ENCODE data around the gene SLC15A4.

DNA sequence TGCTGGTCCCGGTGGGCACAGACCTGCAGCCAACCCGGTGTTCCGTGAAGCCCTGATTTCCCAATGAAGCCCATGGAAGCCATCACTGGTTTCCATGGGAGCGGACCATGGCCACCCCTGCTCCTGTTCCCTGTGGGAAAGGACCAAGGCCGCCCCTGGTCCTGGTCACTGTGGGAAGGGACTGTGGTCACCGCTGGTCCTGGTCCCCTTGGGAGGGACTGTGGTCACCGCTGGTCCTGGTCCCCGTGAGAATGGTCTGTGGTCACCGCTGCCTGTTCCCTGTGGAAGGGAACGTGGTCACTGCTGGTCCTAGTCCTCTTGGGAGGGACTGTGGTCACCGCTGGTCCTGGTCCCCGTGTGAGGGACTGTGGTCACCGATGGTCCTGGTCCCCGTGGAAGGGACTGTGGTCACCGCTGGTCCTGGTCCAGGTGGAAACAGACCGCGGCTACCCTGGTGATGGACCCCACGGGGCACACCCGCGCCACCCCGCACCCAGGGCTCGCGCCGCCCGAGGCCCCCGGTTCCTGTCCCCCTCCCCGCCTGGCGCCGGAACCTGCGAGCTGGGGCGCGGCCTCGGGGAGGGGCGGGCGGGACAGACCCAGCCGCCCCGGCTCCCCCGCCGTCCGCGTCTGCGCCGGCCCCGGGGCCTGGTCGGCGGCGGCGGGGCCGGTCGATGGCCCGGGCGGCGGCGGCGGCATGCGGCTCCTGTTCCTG, 29.3 kb upstream of the SLC15A4 start, which contains the start of gene GLT1D1:
- TF ChIP-seq CTCF (IDR thresholded peaks at IDR 0.05) (no peak), POLR2A (IDR thresholded peaks at IDR 0.05) (no peak), EP300 (IDR thresholded peaks at IDR 0.05) (no peak), POLR2AphosphoS5 (IDR thresholded peaks at IDR 0.05) (no peak)

Measured in stomach (tissue), 4 donors.